Gastrocnemius medialis (tissue), 4 donors: ENCODE results near the gene DNM2.

Experiments
- POLR2A ChIP-seq, 2 donors: fragments of 450-650 bp; IDR thresholded peaks; one replicate each; pipeline ENCODE4 v1.6.1; 2017; ENCODE audit warnings: antibody characterized with exemption in 2 of 2, mild to moderate bottlenecking in 2 of 2, moderate library complexity in 2 of 2
- TF ChIP-seq, protein P1 (sequence below), 5 experiments: fragments of 450-650 bp in 3 of 5; fragments of 200-600 bp in 2 of 5; sonication (generic) in 2 of 5; IDR thresholded peaks in 4 of 5; conservative IDR thresholded peaks in 1 of 5; 1 replicate in 4 of 5; 2 replicates in 1 of 5; pipeline ENCODE4 v1.5.1; 2016 to 2019; ENCODE audit warnings: antibody characterized with exemption in 5 of 5, mild to moderate bottlenecking in 3 of 5, moderate library complexity in 3 of 5

GRCh38 chr19:10769533-10770491 lies 51.9 kb downstream of the DNM2 start:
- TF ChIP-seq, protein P1, sequence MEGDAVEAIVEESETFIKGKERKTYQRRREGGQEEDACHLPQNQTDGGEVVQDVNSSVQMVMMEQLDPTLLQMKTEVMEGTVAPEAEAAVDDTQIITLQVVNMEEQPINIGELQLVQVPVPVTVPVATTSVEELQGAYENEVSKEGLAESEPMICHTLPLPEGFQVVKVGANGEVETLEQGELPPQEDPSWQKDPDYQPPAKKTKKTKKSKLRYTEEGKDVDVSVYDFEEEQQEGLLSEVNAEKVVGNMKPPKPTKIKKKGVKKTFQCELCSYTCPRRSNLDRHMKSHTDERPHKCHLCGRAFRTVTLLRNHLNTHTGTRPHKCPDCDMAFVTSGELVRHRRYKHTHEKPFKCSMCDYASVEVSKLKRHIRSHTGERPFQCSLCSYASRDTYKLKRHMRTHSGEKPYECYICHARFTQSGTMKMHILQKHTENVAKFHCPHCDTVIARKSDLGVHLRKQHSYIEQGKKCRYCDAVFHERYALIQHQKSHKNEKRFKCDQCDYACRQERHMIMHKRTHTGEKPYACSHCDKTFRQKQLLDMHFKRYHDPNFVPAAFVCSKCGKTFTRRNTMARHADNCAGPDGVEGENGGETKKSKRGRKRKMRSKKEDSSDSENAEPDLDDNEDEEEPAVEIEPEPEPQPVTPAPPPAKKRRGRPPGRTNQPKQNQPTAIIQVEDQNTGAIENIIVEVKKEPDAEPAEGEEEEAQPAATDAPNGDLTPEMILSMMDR (IDR thresholded peaks at IDR 0.05 in 4 of 5, conservative IDR thresholded peaks at IDR 0.05 in 1 of 5) = peak in 4 of 5 experiments; percentile 35 to 61 (median 36)
- no peak for TF ChIP-seq POLR2A (IDR thresholded peaks at IDR 0.05)
